HG02623 (cell line): Measurements from ENCODE around the gene MCOLN1.
A peak's percentile ranks its signal among the peaks of the same experiment; 100 is the strongest.
"Not testable (repeated sequence)": the region's sequence is repeated elsewhere in the genome, so short reads cannot be mapped to it uniquely, and the experiment has no call there.

Experiments
- ATAC-seq: cut with Tn5 transposase; IDR thresholded peaks from one replicate; pipeline ENCODE4 v1.9.1; 2021; ENCODE audit warnings: moderate library complexity; ENCODE audit not compliant: unreplicated experiment

MCOLN1 gene

GRCh38 chr19:7522923-7523667 lies 671 bp downstream of the MCOLN1 start:
- ATAC-seq: no peak

GRCh38 chr19:7524523-7524922 lies 2.1 kb downstream of the MCOLN1 start:
- no peak for ATAC-seq

GRCh38 chr19:7524992-7525739 lies 2.7 kb downstream of the MCOLN1 start:
- no peak for ATAC-seq

- ATAC-seq: no peak
These were observed 3.9 kb downstream of the MCOLN1 start for GRCh38 chr19:7526059-7526929.

- ATAC-seq: no peak
These were observed 5.2 kb downstream of the MCOLN1 start for GRCh38 chr19:7527516-7528191.

GRCh38 chr19:7528192-7528519 lies 5.7 kb downstream of the MCOLN1 start:
- ATAC-seq: no peak

GRCh38 chr19:7528522-7529245 lies 6.3 kb downstream of the MCOLN1 start:
- ATAC-seq: no peak

GRCh38 chr19:7529246-7529600 lies 6.8 kb downstream of the MCOLN1 start:
- no peak for ATAC-seq

- no peak for ATAC-seq
These were observed 7.4 kb downstream of the MCOLN1 start for GRCh38 chr19:7529610-7530490.

- ATAC-seq: no peak
These were observed 11.0 kb downstream of the MCOLN1 start for GRCh38 chr19:7533281-7533885.

- no peak for ATAC-seq
These were observed 11.6 kb downstream of the MCOLN1 start for GRCh38 chr19:7533925-7534480.

- no peak for ATAC-seq
These were observed 12.2 kb downstream of the MCOLN1 start for GRCh38 chr19:7534531-7535046.

- peak; percentile 57 for ATAC-seq
These were observed 12.9 kb downstream of the MCOLN1 start, which contains the start of gene PNPLA6 for GRCh38 chr19:7535047-7535997. Gene PNPLA6, plus strand, starts transcription at chr19:7535717. Its CDS starts 72 bp downstream, at chr19:7535789.

- ATAC-seq: no peak
These were observed 13.7 kb downstream of the MCOLN1 start for GRCh38 chr19:7535998-7536695.

- ATAC-seq: not testable (repeated sequence)
These were observed 16.6 kb downstream of the MCOLN1 start for GRCh38 chr19:7538990-7539389.

GRCh38 chr19:7539827-7540425 lies 17.5 kb downstream of the MCOLN1 start:
- no peak for ATAC-seq
